Body of pancreas (tissue), 4 donors: ENCODE results near the gene PNO1.

ENCODE experiments used
- POLR2A ChIP-seq, 3 donors: fragments of 450-650 bp; IDR thresholded peaks; one replicate each; pipeline ENCODE4 v1.6.1; 2016; ENCODE audit warnings: antibody characterized with exemption in 3 of 3, mild to moderate bottlenecking in 2 of 3
- TF ChIP-seq, protein P1 (sequence below), 7 experiments: fragments of 450-650 bp in 4 of 7; fragments of 200-600 bp in 3 of 7; sonication (generic) in 3 of 7; IDR thresholded peaks; one replicate each; pipeline ENCODE4 v1.5.1; 2016 to 2019; ENCODE audit warnings: antibody characterized with exemption in 7 of 7

DNA sequence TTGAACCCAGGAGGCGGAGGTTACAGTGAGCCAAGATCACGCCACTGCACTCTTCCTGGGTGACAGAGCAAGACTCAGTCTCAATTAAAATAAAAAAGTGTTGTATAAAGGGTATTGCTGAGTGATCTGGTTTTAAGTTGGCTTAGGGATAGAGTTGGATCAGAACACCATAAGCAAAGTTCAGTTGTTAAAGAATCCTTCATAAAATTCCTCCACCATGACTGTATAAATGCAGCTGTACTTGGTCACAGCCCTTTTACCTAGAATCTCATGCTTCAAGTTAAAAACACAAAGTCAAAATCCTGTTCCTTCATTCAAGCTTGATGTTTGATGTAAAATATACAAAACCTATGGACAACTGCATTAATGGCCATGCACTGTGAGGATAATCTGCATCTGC lies 33.4 kb upstream of the PNO1 start:
- TF ChIP-seq, protein P1, sequence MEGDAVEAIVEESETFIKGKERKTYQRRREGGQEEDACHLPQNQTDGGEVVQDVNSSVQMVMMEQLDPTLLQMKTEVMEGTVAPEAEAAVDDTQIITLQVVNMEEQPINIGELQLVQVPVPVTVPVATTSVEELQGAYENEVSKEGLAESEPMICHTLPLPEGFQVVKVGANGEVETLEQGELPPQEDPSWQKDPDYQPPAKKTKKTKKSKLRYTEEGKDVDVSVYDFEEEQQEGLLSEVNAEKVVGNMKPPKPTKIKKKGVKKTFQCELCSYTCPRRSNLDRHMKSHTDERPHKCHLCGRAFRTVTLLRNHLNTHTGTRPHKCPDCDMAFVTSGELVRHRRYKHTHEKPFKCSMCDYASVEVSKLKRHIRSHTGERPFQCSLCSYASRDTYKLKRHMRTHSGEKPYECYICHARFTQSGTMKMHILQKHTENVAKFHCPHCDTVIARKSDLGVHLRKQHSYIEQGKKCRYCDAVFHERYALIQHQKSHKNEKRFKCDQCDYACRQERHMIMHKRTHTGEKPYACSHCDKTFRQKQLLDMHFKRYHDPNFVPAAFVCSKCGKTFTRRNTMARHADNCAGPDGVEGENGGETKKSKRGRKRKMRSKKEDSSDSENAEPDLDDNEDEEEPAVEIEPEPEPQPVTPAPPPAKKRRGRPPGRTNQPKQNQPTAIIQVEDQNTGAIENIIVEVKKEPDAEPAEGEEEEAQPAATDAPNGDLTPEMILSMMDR (IDR thresholded peaks at IDR 0.05) = no peak
- no peak for TF ChIP-seq POLR2A (IDR thresholded peaks at IDR 0.05)
